Measurements from ENCODE around the gene SND1. TPM values are rescaled to one million over a fixed set of nuclear protein-coding genes. Genes with fewer than 3 reads are reported as not detected.

Gene SND1
- polyA plus RNA-seq (2013, experiment 1 of 2; ENCODE audit: insufficient read length): 217 TPM
- polyA plus RNA-seq (2013, experiment 2 of 2; ENCODE audit: insufficient read length): 208 TPM

GRCh38 chr7:127651556-127652332 is at the start of gene SND1:
Gene SND1 (plus strand): TSS chr7:127652194. CDS start chr7:127652374, 180 bp downstream.
- peak; percentile 100 for DNase-seq

- no peak for DNase-seq
Measured at GRCh38 chr7:127608446-127608845, 43.5 kb upstream of the SND1 start.

GRCh38 chr7:127609297-127609696 is 42.7 kb upstream of the SND1 start:
- DNase-seq: no peak

GRCh38 chr7:127612263-127612662 is 39.7 kb upstream of the SND1 start:
- no peak for DNase-seq

GRCh38 chr7:127616724-127617123 is 35.3 kb upstream of the SND1 start:
- DNase-seq: no peak

- no peak for DNase-seq
Measured at GRCh38 chr7:127618042-127618441, 34.0 kb upstream of the SND1 start, which contains the start of gene PAX4. Gene PAX4 (minus strand): TSS chr7:127618142. CDS start chr7:127615928, 2,214 bp downstream.

GRCh38 chr7:127618775-127619174 is 33.2 kb upstream of the SND1 start:
- DNase-seq: no peak

GRCh38 chr7:127619681-127620405 is 32.2 kb upstream of the SND1 start:
- DNase-seq: no peak

GRCh38 chr7:127620406-127621233 is 31.4 kb upstream of the SND1 start:
- no peak for DNase-seq

GRCh38 chr7:127625331-127625730 is 26.7 kb upstream of the SND1 start:
- no peak for DNase-seq

- DNase-seq: peak; percentile 11
Measured at GRCh38 chr7:127628445-127628844, 23.5 kb upstream of the SND1 start.

- no peak for DNase-seq
Measured at GRCh38 chr7:127629268-127629854, 22.6 kb upstream of the SND1 start.

- peak; percentile 98 for DNase-seq
Measured at GRCh38 chr7:127632276-127632910, 19.6 kb upstream of the SND1 start.

- no peak for DNase-seq
Measured at GRCh38 chr7:127635659-127636285, 16.2 kb upstream of the SND1 start.

GRCh38 chr7:127638197-127638596 is 13.8 kb upstream of the SND1 start:
- no peak for DNase-seq

- peak; percentile 30 for DNase-seq
Measured at GRCh38 chr7:127644484-127644883, 7.5 kb upstream of the SND1 start.

GRCh38 chr7:127647636-127648035 is 4.4 kb upstream of the SND1 start:
- DNase-seq: no peak

GRCh38 chr7:127648986-127649385 is 3.0 kb upstream of the SND1 start:
- DNase-seq: no peak

GRCh38 chr7:127650847-127651555 is 993 bp upstream of the SND1 start:
- no peak for DNase-seq
